ENCODE results near the gene FXYD3. TPM values are rescaled to one million over a fixed set of nuclear protein-coding genes. Genes with fewer than 3 reads are reported as not detected.

FXYD3 gene
- 24.1 TPM for total RNA-seq

GRCh38 chr19:35115177-35115951 lies at the start of gene FXYD3:
Gene FXYD3 (plus strand): TSS chr19:35115823. CDS start chr19:35119377, 3,554 bp downstream.
- intact Hi-C loops (cut with DNase I): no loop called here
- peak; percentile 79 for ATAC-seq
- peak; percentile 89 for DNase-seq (ENCODE audit: low spot score)

- DNase-seq (ENCODE audit: low spot score) (no peak), ATAC-seq (no peak)
- intact Hi-C loops (cut with DNase I): loop anchor here (5.0 kb wide), 1 partner anchor 76 kb away; the partner anchor contains the start of gene FXYD7
Observed at GRCh38 chr19:35066121-35066520, 49.5 kb upstream of the FXYD3 start.

- peak; percentile 94 for ATAC-seq
- intact Hi-C loops (cut with DNase I): loop anchor here (5.0 kb wide), 1 partner anchor 75 kb away; the partner anchor contains the start of gene FXYD7
- peak; percentile 95 for DNase-seq (ENCODE audit: low spot score)
Observed at GRCh38 chr19:35066691-35067563, 48.7 kb upstream of the FXYD3 start.

GRCh38 chr19:35068941-35069634 lies 46.5 kb upstream of the FXYD3 start:
- DNase-seq (ENCODE audit: low spot score) (no peak), ATAC-seq (no peak)
- intact Hi-C loops (cut with DNase I): loop anchor here (5.0 kb wide), 1 partner anchor 73 kb away; the partner anchor contains the start of gene FXYD7

- no peak for ATAC-seq
- intact Hi-C loops (cut with DNase I): loop anchor here (5.0 kb wide), 1 partner anchor 73 kb away; the partner anchor contains the start of gene FXYD7
- no peak for DNase-seq (ENCODE audit: low spot score)
Observed at GRCh38 chr19:35069696-35070095, 45.9 kb upstream of the FXYD3 start.

GRCh38 chr19:35070471-35070870 lies 45.2 kb upstream of the FXYD3 start:
- no peak for ATAC-seq
- intact Hi-C loops (cut with DNase I): no loop called here
- no peak for DNase-seq (ENCODE audit: low spot score)

- DNase-seq (ENCODE audit: low spot score): no peak
- intact Hi-C loops (cut with DNase I): no loop called here
Observed at GRCh38 chr19:35073516-35073915, 42.1 kb upstream of the FXYD3 start.

GRCh38 chr19:35073941-35074340 lies 41.7 kb upstream of the FXYD3 start:
- intact Hi-C loops (cut with DNase I): no loop called here
- DNase-seq (ENCODE audit: low spot score) (no peak), ATAC-seq (peak; percentile 10)

More at GRCh38 chr19:35073516-35073915, 42.1 kb upstream of the FXYD3 start:
- ATAC-seq: no peak

GRCh38 chr19:35074426-35075201 lies 41.0 kb upstream of the FXYD3 start:
- DNase-seq (ENCODE audit: low spot score) (no peak), ATAC-seq (no peak)
- intact Hi-C loops (cut with DNase I): no loop called here

GRCh38 chr19:35075202-35076025 lies 40.2 kb upstream of the FXYD3 start:
- no peak for ATAC-seq
- no peak for DNase-seq (ENCODE audit: low spot score)
- intact Hi-C loops (cut with DNase I): no loop called here

- no peak for DNase-seq (ENCODE audit: low spot score)
- no peak for ATAC-seq
- intact Hi-C loops (cut with DNase I): no loop called here
Observed at GRCh38 chr19:35076026-35076370, 39.6 kb upstream of the FXYD3 start.

GRCh38 chr19:35076657-35077056 lies 39.0 kb upstream of the FXYD3 start:
- intact Hi-C loops (cut with DNase I): no loop called here
- DNase-seq (ENCODE audit: low spot score) (no peak), ATAC-seq (no peak)

GRCh38 chr19:35077411-35078223 lies 38.0 kb upstream of the FXYD3 start:
- ATAC-seq (no peak), DNase-seq (ENCODE audit: low spot score) (no peak)
- intact Hi-C loops (cut with DNase I): no loop called here

- intact Hi-C loops (cut with DNase I): no loop called here
Observed at GRCh38 chr19:35079826-35080225, 35.8 kb upstream of the FXYD3 start.

GRCh38 chr19:35080613-35081170 lies 34.9 kb upstream of the FXYD3 start:
- no peak for DNase-seq (ENCODE audit: low spot score)

More at GRCh38 chr19:35079826-35080225, 35.8 kb upstream of the FXYD3 start:
- DNase-seq (ENCODE audit: low spot score): no peak
- ATAC-seq: no peak

GRCh38 chr19:35081201-35081600 lies 34.4 kb upstream of the FXYD3 start:
- DNase-seq (ENCODE audit: low spot score) (no peak), ATAC-seq (no peak)
- intact Hi-C loops (cut with DNase I): no loop called here

More at GRCh38 chr19:35080613-35081170, 34.9 kb upstream of the FXYD3 start:
- ATAC-seq: no peak
- intact Hi-C loops (cut with DNase I): no loop called here

All from sciatic nerve (tissue), 2 donors.